Panc1 (cell line): ENCODE measurements around the gene PRPF39. TPM values are rescaled to one million over a fixed set of nuclear protein-coding genes. Genes with fewer than 3 reads are reported as not detected.

ENCODE experiments used
- ATAC-seq: fragments of 200-7000 bp; cut with Tn5 transposase; 2 replicates; pipeline ENCODE4 v1.9.1; 2020; ENCODE audit warnings: mild to moderate bottlenecking, moderate library complexity
- BruUV-seq: library from RNA; stranded (reverse); fragments of 400-500 nt; replicated peaks from 2 replicates; lab custom pipeline; 2021; lab: Mats Ljungman, UMichigan
- CTCF ChIA-PET: fragments of 300-600 bp; sonication (Branson Sonifier 250); formaldehyde crosslinking; loops from one replicate; lab custom pipeline; 2022; ENCODE audit warnings: antibody characterized with exemption; lab: Charles Lee
- POLR2A ChIA-PET: fragments of 300-600 bp; sonication (Branson Sonifier 250); formaldehyde crosslinking; loops from one replicate; lab custom pipeline; 2022; ENCODE audit warnings: antibody characterized with exemption; lab: Charles Lee
- DNase-seq: peaks from one replicate; pipeline ENCODE4 v3.0.0-alpha.2; 2010; ENCODE audit warnings: low read depth, low spot score
- H3K27ac ChIP-seq: 2 replicates; pipeline ENCODE4 v1.5.1; 2011; ENCODE audit warnings: mild to moderate bottlenecking, low read length, inconsistent platforms
- H3K27me3 ChIP-seq: fragments of 200-500 bp; sonication (Bioruptor generic); 2 replicates; pipeline ENCODE4 v1.6.0; 2014; ENCODE audit warnings: low read length, inconsistent platforms; ENCODE audit not compliant: control insufficient read depth, insufficient read depth
- H3K36me3 ChIP-seq: fragments of 200-500 bp; sonication (Bioruptor generic); 2 replicates; pipeline ENCODE4 v1.5.1; 2014; ENCODE audit warnings: inconsistent platforms, mild to moderate bottlenecking, low read length, moderate library complexity; ENCODE audit not compliant: control insufficient read depth, insufficient read depth
- H3K4me1 ChIP-seq: 2 replicates; pipeline ENCODE4 v1.5.1; 2011; ENCODE audit warnings: inconsistent platforms, mild to moderate bottlenecking, low read length, moderate library complexity; ENCODE audit not compliant: control insufficient read depth, insufficient read depth
- H3K4me3 ChIP-seq, 2 experiments: 2 replicates each; pipeline ENCODE4 v1.5.1; 2011 to 2012; ENCODE audit warnings: low read depth in 2 of 2, low read length in 2 of 2, mild to moderate bottlenecking in 2 of 2, inconsistent platforms in 1 of 2, moderate library complexity in 1 of 2
- H3K9me3 ChIP-seq: fragments of 200-500 bp; sonication (Bioruptor generic); 2 replicates; pipeline ENCODE4 v1.5.1; 2014; ENCODE audit warnings: low read depth, mild to moderate bottlenecking, inconsistent platforms, low read length, moderate library complexity; ENCODE audit not compliant: control insufficient read depth, insufficient read depth
- CTCF ChIP-seq: fragments of 450-650 bp; IDR thresholded peaks from 2 replicates; pipeline ENCODE4 v1.5.1; 2017; ENCODE audit warnings: mild to moderate bottlenecking
- POLR2AphosphoS5 ChIP-seq: IDR thresholded peaks from 2 replicates; pipeline ENCODE4 v1.6.1; 2012; ENCODE audit warnings: mild to moderate bottlenecking, low read depth, low read length, moderate library complexity
- REST ChIP-seq, 2 experiments: IDR thresholded peaks; 2 replicates each; pipeline ENCODE4 v1.6.1; 2011 to 2012; ENCODE audit warnings: low read depth in 2 of 2, control low read depth in 1 of 2, low read length in 1 of 2, mild to moderate bottlenecking in 1 of 2, moderate library complexity in 1 of 2; ENCODE audit not compliant: insufficient read depth in 1 of 2
- SIN3A ChIP-seq: IDR thresholded peaks from 2 replicates; pipeline ENCODE4 v1.6.1; 2012; ENCODE audit warnings: low read depth, mild to moderate bottlenecking, low read length, moderate library complexity, borderline replicate concordance; ENCODE audit not compliant: insufficient read depth
- TCF7L2 ChIP-seq: IDR thresholded peaks from 2 replicates; pipeline ENCODE4 v1.6.1; 2011; ENCODE audit warnings: mild to moderate bottlenecking, low read depth, low read length, inconsistent platforms
- in situ Hi-C: cut with HindIII; loops from 2 replicates; pipeline ENCODE4 v1.10.0; 2016; ENCODE audit warnings: low sequenced_read_pairs, low pct_unique_long_range_greater_than_20kb
- intact Hi-C: fragments of 100-400 bp; cut with micrococcal nuclease; formaldehyde crosslinking; loops from one replicate; pipeline ENCODE4 v1.10.0; 2022; ENCODE audit not compliant: unreplicated experiment
- total RNA-seq: library from RNA; stranded (reverse); gene quantifications from one replicate; pipeline ENCODE4 v1.2.1, GENCODE V29; 2021; ENCODE audit not compliant: unreplicated experiment

The PRPF39 gene
- total RNA-seq, 1 experiment from 2014 or later, result 30.7 TPM

- POLR2A ChIA-PET, result no interaction called here
- H3K9me3 ChIP-seq, result no peaks in the 10 kb centered on the region
- ATAC-seq (no peak), DNase-seq (no peak)
- in situ Hi-C loops (no loop called here), intact Hi-C loops (no loop called here)
- BruUV-seq, result no TSS peak
- no peak for TF ChIP-seq CTCF
- no peak for TF ChIP-seq SIN3A
- TF ChIP-seq POLR2AphosphoS5, result no peak
- no peak for TF ChIP-seq TCF7L2
- no peak for TF ChIP-seq REST (IDR thresholded peaks at IDR 0.05; ENCODE audit: insufficient read depth in 1 of 2, low read depth in 2 of 2, low read length in 1 of 2)
- no peak overlapping the region for H3K4me3 ChIP-seq
- no peaks in the 10 kb centered on the region for H3K36me3 ChIP-seq
- H3K4me1 ChIP-seq, result no peaks in the 10 kb centered on the region
- CTCF ChIA-PET, result no interaction called here
- no peak overlapping the region for H3K27ac ChIP-seq
- H3K27me3 ChIP-seq, result no peaks in the 10 kb centered on the region
These were observed 17.2 kb upstream of the PRPF39 start for GRCh38 chr14:45066667-45067066.

GRCh38 chr14:45068396-45068795, 15.5 kb upstream of the PRPF39 start:
- Histone ChIP-seq H3K4me3 (no peak overlapping the region), H3K9me3 (no peaks in the 10 kb centered on the region), H3K27ac (no peak overlapping the region), H3K27me3 (no peaks in the 10 kb centered on the region), H3K4me1 (no peaks in the 10 kb centered on the region), H3K36me3 (no peaks in the 10 kb centered on the region)
- DNase-seq (no peak), ATAC-seq (no peak)
- no TSS peak for BruUV-seq
- in situ Hi-C loops (no loop called here), intact Hi-C loops (no loop called here)
- ChIA-PET CTCF (no interaction called here), POLR2A (no interaction called here)
- no peak for TF ChIP-seq SIN3A
- TF ChIP-seq CTCF, result no peak
- no peak for TF ChIP-seq TCF7L2
- no peak for TF ChIP-seq REST (IDR thresholded peaks at IDR 0.05; ENCODE audit: insufficient read depth in 1 of 2, low read depth in 2 of 2, low read length in 1 of 2)
- TF ChIP-seq POLR2AphosphoS5, result no peak
